HepG2 (cell line): ENCODE results near the gene SYT7. TPM values are rescaled to one million over a fixed set of nuclear protein-coding genes. Genes with fewer than 3 reads are reported as not detected.

Source experiments
- AHDC1 ChIP-seq: sonication (generic); formaldehyde crosslinking; IDR thresholded peaks from 2 replicates; pipeline ENCODE4 v1.5.1; 2020; ENCODE audit warnings: mild to moderate bottlenecking, missing genetic modification reagents, borderline replicate concordance
- AHR ChIP-seq: IDR thresholded peaks from 2 replicates; pipeline ENCODE4 v1.6.1; 2018; ENCODE audit warnings: missing genetic modification reagents, missing compliant biosample characterization
- DMTF1 ChIP-seq: sonication (generic); formaldehyde crosslinking; IDR thresholded peaks from 2 replicates; pipeline ENCODE4 v1.4.0; 2020; ENCODE audit warnings: mild to moderate bottlenecking, missing genetic modification reagents
- EP300 ChIP-seq, 3 experiments: sonication (generic) in 1 of 3; formaldehyde crosslinking in 1 of 3; IDR thresholded peaks; 2 replicates each; pipeline versions ENCODE4 v1.5.1 to v1.6.1; 2011 to 2020; ENCODE audit warnings: low read depth in 2 of 3, low read length in 2 of 3, borderline replicate concordance in 1 of 3, improper control_type of control experiment in 1 of 3, mild to moderate bottlenecking in 1 of 3, missing genetic modification reagents in 1 of 3, moderate library complexity in 1 of 3
- ESRRA ChIP-seq: sonication (generic); formaldehyde crosslinking; IDR thresholded peaks from 2 replicates; pipeline ENCODE4 v1.5.1; 2020; ENCODE audit warnings: mild to moderate bottlenecking, low read depth, missing genetic modification reagents
- KAT8 ChIP-seq: IDR thresholded peaks from 2 replicates; pipeline ENCODE4 v1.6.1; 2016; ENCODE audit warnings: missing genetic modification reagents, missing compliant biosample characterization
- KDM4B ChIP-seq: sonication (generic); formaldehyde crosslinking; IDR thresholded peaks from 2 replicates; pipeline ENCODE4 v1.4.0; 2020; ENCODE audit warnings: missing genetic modification reagents
- MXD4 ChIP-seq: IDR thresholded peaks from 2 replicates; pipeline ENCODE4 v1.6.1; 2016; ENCODE audit warnings: mild to moderate bottlenecking, missing biosample characterization, missing genetic modification reagents
- ZBTB43 ChIP-seq: sonication (generic); formaldehyde crosslinking; conservative IDR thresholded peaks from 2 replicates; pipeline ENCODE4 v1.4.0; 2020; ENCODE audit warnings: missing genetic modification reagents
- ZBTB49 ChIP-seq: sonication (generic); formaldehyde crosslinking; IDR thresholded peaks from 2 replicates; pipeline ENCODE4 v1.4.0; 2020; ENCODE audit warnings: missing genetic modification reagents, borderline replicate concordance
- ZBTB8A ChIP-seq: sonication (generic); formaldehyde crosslinking; IDR thresholded peaks from 2 replicates; pipeline ENCODE4 v1.4.0; 2020; ENCODE audit warnings: mild to moderate bottlenecking, low read depth, missing genetic modification reagents, borderline replicate concordance
- ZFY ChIP-seq: sonication (generic); formaldehyde crosslinking; IDR thresholded peaks from 2 replicates; pipeline ENCODE4 v1.4.0; 2020; ENCODE audit warnings: missing genetic modification reagents
- ZNF503 ChIP-seq: sonication (generic); formaldehyde crosslinking; IDR thresholded peaks from 2 replicates; pipeline ENCODE4 v1.4.0; 2020; ENCODE audit warnings: missing genetic modification reagents
- ZNF564 ChIP-seq: sonication (generic); formaldehyde crosslinking; IDR thresholded peaks from 2 replicates; pipeline ENCODE4 v1.8.1; 2023; ENCODE audit warnings: mild to moderate bottlenecking, missing genetic modification reagents
- ZSCAN9 ChIP-seq: IDR thresholded peaks from 2 replicates; pipeline ENCODE4 v1.6.1; 2016; ENCODE audit warnings: borderline replicate concordance
- polyA plus RNA-seq, 8 experiments: library from polyadenylated mRNA; depleted of rRNA in 3 of 8; stranded (reverse) in 7 of 8; unstranded in 1 of 8; fragments of >200 nt; fragmentation: Illumina TruSeq in 4 of 8; extraction: Trizol in 4 of 8; gene quantifications; 2 replicates each; pipeline versions ENCODE4 v1.2.1 to v1.2.3, GENCODE V29; 2011 to 2016; ENCODE audit warnings: low read depth in 4 of 8, missing spikeins in 1 of 8, mixed read lengths in 1 of 8; ENCODE audit not compliant: insufficient read depth in 1 of 8
- total RNA-seq, 5 experiments: library from RNA; depleted of rRNA; stranded (reverse); fragments of >200 nt; fragmentation: Illumina TruSeq; extraction: Trizol; gene quantifications; 2 replicates each; pipeline ENCODE4 v1.2.3, GENCODE V29; 2016; ENCODE audit warnings: low read depth in 1 of 5

Gene SYT7
- total and polyA plus RNA-seq, 2 of the 13 experiments (the other 11 are each of a cell fraction or from before 2014, with no cell fraction given) = 1.4 to 4.4 TPM

GRCh38 chr11:61601512-61601911 is 20.6 kb upstream of the SYT7 start (continued):
- no peak for TF ChIP-seq AHDC1 (CRISPR knock-in tag)
- TF ChIP-seq MXD4 (CRISPR knock-in tag) = 0 out of 2 replicates have a peak, but pooled peaks have one; percentile 28
- TF ChIP-seq ZSCAN9 (CRISPR knock-in tag) = 0 out of 2 replicates have a peak, but pooled peaks have one; percentile 43
- no peak for TF ChIP-seq EP300 (IDR thresholded peaks at IDR 0.05; ENCODE audit: low read depth in 2 of 2, low read length in 2 of 2)
- peak; percentile 16; the same call in 1 of the 2 replicates for TF ChIP-seq EP300 (CRISPR knock-in tag; IDR thresholded peaks at IDR 0.05; ENCODE audit: borderline replicate concordance)
- no peak for TF ChIP-seq AHR (CRISPR knock-in tag)
- TF ChIP-seq ZBTB49 = no peak
- TF ChIP-seq ZFY = peak; percentile 80; the same call in 1 of the 2 replicates
- TF ChIP-seq ESRRA (CRISPR knock-in tag) = no peak
- no peak for TF ChIP-seq ZNF564 (CRISPR knock-in tag)
- no peak for TF ChIP-seq KDM4B (CRISPR knock-in tag)
- peak; percentile 66; the same call in 1 of the 2 replicates for TF ChIP-seq ZBTB43
- TF ChIP-seq DMTF1 = no peak
- no peak for TF ChIP-seq ZBTB8A (CRISPR knock-in tag)
- no peak for TF ChIP-seq ZNF503 (CRISPR knock-in tag)
- TF ChIP-seq KAT8 (CRISPR knock-in tag) = 0 out of 2 replicates have a peak, but pooled peaks have one; percentile 32
